COR-L47 (cell line): ENCODE measurements around the gene PKM.
"Not testable (repeated sequence)": the region's sequence is repeated elsewhere in the genome, so short reads cannot be mapped to it uniquely, and the experiment has no call there.

ENCODE experiments used
- DNase-seq: peaks from one replicate; lab custom pipeline; 2025; lab: John Stamatoyannopoulos, UW

PKM gene

DNA sequence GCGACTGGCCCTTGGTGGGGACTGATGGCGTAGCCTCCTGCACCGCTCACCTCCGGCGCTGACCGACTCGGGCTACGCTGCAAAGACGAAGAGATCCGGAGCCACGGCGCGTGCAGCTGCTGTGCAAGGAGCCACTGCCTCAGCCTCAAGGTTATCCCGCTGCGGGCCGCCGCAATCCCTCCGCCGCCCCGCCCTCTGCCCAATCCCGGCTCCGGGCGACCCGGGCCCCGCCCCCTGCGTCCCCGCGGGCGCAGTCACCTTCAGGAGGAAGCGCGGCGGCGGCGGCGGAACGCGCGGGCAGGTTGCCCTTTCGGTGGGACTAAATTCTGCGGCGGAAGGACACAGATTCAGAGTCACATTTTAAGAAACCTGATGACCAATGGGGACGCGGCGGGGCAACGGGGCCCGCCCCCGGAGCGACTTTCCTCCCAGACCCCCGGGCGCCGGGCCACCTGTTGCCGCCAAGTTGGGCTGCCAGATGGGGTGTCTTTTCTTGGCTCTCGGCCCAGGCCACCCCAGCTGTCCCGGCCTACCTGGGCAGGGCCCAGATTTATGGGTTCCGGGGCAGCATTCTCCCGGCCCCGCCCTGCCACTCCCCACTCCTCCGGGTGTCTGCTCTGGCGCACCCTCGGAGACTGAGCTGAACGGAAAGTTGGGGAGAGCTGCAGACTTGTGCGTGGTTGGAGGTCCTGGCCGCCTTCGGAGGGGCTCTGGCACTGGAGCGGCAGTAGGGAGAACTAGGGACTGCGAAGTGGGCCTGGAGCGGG is at the start of gene PKM:
Gene PKM (minus strand): TSS at position 125 of the 767 bp plus-strand sequence. CDS start 12,093 bp downstream, outside the sequence.
- peak; percentile 99 for DNase-seq

DNA sequence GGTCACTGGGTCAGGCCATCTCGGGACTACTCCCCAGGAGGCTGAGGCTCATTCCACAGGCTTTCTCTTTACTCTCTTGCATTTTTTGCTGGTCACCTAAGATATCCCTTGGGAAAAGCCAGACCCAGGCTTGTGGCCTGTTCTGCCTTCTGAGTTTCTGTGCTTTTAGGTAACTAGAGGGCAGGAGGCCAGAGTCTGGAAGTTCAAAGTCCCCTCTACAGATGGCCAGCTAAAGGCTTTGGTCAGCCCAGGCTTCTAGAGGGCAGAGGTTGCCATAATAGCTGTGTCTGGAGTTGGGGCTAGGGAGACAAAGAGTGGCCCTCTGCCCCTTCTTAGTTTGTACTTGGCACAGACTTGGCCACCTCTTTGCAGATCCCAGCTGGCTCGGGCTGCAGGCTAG is 49.8 kb upstream of the PKM start:
- DNase-seq = no peak

DNA sequence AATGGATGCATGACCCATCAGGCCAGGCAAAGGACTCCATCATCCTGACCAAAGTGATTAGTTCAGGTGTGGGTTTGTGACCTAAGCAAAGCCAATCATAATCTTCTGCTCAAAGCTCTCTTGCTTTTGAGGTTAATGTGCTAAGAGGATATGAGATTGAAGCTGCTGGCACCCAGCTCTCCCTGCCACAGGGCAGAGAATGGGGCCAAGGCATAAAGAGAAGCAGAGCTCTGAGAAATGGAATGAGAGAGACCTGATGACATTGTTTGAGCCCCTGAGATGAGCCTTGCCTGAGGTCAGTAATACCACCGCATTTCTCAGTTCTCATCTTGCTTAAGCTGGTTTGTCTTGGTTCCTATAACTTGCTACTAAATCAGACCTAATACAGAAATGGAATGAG is 47.7 kb upstream of the PKM start:
- DNase-seq = no peak

DNA sequence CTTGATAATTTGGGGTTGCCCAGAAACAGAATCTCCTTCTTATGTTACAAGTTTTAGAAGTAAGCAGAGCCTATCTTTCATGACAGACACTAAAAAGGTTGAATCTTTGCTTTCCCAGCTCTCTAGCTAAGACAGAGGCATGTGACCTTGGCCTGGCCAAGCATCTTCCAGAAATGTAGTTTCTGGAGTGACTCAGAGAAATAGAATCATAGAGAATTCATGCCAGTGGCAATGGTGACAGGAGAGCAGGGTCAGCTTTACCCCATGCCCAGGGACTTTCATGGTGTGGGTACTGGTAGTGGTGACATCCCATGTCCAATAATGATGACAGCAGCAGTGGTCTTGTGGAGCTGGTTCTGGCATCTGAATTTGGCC is 45.3 kb upstream of the PKM start:
- no peak for DNase-seq

DNA sequence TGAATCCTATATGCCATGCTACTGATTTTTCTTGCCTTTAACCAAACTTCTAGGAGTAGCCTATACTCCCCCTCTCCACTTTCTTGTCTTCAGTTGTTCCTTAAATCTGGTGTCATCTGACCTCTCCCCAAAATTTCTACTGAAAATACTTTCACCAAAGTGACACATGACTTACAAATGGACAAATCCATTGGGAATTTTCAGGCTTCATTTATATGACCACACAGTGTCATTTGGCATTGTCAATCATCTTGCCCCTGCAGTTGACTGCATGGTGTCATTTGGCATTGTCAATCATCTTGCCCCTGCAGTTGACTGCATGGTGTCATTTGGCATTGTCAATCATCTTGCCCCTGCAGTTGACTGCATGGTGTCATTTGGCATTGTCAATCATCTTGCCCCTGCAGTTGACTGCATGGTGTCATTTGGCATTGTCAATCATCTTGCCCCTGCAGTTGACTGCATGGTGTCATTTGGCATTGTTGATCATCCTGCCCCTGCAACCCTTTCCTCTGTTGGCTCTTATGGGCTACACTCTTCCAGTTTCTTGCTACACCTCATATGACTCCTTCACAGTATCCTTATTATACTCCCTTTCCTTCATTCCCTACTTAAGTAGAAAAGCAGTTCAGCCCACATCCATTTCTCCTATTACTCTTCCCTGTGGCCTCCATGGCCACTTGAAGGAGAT is 44.8 kb upstream of the PKM start:
- DNase-seq = not testable (repeated sequence)

DNA sequence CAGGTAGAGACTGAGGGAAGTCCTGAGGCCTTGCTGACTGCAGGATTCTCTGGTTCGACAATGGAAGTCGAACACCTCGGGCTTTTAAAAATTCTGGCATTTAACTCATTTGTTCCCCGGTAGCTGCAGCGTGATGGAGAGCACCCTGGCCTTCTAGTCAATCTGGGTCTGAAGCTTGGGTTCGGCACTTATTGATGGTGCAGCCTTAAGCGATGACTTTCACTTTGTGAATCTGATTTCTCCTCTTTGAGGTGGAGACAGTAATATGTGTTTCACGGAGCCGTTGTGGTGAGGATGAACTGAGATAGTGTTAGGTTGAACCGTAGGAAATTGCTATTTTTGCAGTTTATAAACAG is 42.0 kb upstream of the PKM start:
- DNase-seq = no peak

DNA sequence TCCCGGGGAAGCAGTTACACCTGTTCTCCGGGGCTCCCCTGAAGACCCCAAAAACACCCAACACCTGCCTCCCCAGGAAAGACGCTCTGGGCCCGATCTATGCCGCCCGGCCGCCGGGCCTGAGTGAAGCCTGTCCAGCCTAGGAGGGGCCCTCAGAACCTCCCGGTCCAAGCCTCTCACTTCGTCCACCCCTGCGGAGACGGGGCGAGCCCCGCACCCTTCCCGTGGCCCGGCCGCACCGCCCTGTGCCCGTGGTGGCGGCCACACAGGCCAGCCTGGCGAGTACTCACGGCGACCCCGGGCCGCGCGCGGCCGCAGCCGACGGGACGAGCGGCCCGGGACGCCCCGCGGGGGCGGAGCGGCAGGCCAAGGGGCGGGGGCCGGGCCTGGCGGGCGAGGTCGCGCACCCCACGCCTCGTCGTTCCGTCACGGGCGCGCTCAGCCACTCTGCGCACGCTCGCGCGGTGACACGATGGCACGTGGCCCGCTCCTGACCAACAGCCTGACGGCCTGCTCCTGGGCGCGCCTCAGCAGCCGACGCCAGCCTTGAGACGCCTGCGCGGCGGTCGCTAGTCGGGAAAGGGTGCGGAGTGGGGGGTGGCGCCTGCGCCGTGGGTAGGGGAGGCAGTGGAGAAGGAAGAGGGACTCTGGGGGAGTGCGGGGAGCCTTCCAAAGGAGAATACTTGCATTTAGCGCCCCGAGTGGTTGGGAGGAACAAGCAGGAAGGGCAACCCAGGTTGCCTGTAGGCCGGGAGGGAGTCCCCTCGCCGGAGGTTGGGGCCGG is 41.4 kb upstream of the PKM start, which contains the start of gene PARP6:
Gene PARP6 (minus strand): TSS at position 342 of the 784 bp plus-strand sequence. CDS start 5,077 bp downstream, outside the sequence.
- DNase-seq = peak; percentile 98

DNA sequence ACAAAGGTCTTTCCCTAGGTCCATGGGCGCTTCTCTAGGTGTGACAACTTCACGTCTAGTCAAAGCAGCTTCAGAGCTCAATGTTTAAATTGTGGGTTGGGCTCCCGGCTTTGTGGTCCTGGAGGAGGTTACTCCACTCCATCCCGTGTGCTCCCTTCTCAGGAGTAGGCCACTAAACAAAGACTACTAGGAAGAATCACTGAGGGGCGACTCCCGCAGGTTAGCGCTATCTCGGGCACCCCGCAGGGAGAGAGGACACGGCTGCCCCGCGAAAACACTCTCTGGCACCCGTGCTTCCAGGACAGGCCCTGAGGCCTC is 40.9 kb upstream of the PKM start:
- DNase-seq = peak; percentile 22

DNA sequence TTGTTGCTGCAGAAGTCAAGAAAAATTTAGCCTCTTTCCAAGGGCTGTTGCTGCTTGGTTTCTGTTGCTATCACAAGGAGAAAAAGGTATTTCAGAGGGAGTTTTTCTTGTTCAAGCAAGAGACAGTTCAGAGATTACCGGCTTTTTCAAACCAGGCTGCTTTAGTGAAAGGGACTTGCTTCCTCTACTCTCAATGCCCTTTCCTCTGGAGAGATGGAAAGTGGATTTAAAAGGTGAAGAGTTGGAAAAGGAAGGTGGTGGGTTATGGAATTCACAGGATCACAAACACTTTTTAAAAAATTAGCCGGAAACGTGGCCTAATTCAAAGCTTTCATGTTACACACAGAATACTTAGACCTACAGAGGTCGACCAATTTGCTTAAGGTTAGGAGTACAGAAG is 40.2 kb upstream of the PKM start:
- no peak for DNase-seq

DNA sequence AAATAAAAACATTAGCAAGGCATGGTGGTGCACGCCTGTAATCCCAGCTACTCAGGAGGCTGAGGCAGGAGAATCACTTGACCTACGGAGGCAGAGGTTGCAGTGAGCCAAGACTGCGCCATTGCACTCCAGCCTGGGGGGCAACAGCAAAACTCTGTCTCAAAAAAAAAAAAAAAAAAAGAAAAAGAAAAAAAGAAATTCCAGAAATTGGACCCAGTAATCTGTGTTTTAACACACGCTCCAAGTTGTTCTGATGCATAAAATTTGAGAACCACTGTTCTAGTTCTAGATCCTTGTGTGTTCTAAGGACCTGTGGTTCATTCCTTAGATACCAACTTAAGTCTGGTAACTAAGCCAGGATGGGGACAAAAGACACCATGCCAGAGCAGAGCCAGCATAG is 38.7 kb upstream of the PKM start:
- DNase-seq = no peak

DNA sequence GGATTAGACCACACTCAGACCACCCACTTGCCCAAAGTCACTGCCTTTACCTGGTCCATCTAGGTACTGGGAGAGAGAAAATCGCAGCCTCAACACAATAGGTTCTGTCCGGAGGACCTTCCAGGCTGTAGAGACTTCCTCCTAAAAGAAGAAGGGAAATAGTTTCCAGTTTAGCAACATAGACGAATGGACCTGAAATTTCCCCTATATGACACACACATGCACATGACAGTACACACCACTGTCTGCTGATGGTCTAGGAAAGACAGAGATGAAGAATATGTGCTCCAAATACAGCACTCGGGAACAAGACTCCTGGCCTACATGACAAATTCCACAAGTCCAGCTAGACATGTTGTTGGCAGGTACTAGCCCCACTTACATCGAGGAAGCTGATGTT is 34.0 kb upstream of the PKM start:
- DNase-seq = no peak

DNA sequence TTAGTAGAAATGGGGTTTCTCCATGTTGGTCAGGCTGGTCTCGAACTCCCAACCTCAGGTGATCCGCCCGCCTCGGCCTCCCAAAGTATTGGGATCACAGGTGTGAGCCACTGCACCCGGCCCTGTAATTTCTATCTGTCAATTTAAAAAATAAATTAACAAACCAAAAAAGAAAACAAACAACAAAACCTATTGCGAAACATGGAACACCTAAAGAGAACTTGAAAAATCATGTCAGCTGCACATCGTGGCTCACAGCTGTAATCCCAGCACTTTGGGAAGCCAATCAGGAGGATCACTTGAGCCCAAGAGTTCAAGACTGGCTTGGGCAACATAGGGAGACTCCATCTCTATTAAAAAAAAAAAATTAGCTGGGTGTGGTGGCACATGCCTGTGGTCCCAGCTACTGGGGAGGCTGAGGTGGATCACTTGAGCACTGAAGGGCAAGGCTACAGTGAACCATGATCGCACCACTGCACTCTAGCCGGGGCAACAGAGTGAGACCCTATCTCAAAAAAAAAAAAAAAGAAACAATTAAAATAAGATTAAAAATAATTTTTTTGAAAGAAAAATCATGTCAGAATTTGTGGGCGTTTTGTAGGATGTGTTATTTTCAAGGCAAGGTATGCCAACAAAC is 21.8 kb upstream of the PKM start:
- DNase-seq = no peak

DNA sequence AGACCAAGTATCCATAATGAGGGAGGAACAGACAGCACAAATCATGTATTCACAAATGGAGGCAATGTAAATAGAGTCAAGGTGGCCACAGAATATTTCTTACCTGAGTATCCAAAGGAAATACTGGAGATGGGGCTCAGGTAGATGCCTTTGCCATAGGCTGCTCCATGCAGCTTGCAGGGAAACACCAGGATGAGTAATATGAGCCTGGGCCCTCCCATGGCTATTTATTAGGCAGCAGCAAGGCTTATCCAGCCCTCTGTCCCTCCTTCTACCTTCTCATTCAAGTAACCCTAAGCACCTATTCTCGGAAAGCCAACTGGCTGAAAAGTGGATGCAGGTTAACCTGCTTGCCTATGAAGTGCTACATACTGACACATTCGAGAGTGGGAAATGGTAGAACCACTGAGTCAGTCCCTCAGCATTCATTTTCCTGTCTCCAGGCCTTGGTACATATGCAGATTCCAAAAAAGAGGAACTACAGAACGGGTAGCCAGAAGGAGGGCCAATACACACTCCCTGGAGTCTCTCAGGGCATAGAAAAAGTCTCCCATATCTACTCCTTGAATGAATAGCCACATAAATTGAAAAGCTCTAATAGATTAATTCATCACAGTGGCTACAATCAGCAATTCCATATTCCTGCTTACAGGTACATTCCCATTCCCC is 18.3 kb upstream of the PKM start:
- DNase-seq = no peak

DNA sequence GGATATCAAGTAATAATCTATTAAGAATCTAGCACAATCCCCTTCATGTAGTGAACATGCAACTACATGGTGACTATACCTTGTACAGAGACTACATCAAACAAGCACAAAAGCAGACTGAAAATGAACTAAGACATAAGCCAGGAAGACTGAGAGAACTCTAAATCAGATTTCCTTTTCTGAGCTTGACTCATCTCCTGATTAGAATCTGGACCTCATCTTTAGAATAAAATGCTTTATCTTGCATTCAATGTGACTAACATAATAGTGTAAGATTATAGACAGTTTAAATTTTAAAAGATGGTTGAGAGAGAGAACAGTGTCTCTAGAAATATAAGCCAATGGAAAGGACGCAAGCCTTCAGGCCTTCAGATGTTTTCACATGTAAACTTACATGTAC is 17.5 kb upstream of the PKM start:
- DNase-seq = no peak

DNA sequence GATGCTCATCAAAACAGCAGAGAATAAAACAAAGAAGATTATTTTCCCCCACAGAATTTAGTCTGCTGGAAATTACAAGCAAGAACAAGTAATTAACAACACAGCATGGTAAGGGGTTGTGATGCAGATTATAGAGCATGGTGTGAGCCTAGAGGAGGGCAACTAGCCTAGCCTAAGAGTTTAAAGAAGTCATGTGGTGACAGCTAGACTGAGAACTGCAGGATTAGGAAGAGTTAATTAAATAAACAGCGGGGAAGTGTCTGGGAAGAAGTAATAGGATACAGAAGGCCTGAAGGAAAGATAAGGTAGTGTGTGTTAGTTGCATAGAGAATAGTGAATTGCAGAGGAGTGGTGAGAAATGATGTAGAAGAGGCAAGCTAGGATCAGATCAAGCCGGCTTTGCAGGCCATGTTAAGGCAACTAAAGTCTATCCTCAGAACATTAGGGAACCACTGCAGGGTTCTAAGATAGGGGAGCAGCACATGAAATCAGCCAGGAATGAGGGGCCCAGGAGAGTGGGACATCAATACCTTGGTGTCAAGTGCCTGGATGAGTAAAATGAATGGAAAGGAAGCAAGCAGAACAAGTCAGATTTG is 11.9 kb upstream of the PKM start:
- DNase-seq = no peak

DNA sequence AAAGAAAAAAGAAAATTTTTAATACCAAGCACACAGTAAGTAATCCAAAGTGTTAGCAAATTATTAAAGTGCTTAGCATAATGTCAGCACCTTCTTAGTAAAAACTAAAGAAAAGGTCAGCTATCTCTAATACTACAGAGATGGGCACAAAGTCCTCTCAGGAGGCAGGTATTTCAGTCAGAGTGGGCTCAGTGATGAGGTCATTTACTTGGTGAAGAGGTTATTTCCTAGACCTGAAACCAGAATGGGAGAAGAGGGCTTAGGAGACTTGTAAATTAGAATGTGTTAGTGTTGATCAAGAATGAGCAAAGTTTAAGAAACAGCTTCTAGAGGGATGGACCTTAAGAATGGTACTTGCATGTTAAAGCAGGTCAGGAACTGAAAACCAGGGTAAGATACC is 8.7 kb upstream of the PKM start:
- no peak for DNase-seq

DNA sequence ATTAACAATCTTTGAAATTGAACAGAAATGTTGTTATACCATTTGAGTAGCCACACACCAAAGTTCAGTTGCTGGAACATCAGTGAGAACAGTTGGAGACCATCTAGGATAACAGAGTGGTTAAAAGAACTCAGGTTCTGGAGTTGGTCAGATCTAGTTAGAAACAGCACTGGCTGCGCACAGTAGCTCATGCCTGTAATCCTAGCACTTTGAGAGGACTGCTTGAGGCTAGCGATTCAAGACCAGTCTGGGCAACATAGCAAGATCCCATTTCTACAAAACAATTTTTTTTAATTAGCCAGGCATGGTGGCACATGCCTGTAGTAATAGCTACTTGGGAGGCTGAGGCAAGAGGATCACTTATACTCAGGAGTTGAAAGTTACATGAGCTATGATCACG is 7.6 kb upstream of the PKM start:
- DNase-seq = no peak

DNA sequence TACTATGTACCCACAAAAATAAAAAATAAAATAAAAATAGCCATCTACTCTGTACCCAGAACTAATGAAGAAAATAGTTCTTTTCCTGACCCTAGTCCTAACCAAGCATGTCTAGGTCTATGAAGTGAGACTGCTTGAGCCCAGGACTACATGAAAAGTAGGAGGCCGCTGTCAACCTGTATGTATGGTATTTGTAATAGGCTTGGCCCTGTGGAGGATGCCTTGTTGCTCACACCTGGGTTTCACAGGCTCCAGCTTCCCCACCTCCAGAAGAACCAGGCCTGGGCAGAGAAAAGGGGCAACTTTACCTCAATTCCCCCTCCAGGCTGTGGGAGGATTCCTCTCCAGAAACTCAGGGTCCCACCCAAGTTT is 6.8 kb upstream of the PKM start:
- DNase-seq = no peak

DNA sequence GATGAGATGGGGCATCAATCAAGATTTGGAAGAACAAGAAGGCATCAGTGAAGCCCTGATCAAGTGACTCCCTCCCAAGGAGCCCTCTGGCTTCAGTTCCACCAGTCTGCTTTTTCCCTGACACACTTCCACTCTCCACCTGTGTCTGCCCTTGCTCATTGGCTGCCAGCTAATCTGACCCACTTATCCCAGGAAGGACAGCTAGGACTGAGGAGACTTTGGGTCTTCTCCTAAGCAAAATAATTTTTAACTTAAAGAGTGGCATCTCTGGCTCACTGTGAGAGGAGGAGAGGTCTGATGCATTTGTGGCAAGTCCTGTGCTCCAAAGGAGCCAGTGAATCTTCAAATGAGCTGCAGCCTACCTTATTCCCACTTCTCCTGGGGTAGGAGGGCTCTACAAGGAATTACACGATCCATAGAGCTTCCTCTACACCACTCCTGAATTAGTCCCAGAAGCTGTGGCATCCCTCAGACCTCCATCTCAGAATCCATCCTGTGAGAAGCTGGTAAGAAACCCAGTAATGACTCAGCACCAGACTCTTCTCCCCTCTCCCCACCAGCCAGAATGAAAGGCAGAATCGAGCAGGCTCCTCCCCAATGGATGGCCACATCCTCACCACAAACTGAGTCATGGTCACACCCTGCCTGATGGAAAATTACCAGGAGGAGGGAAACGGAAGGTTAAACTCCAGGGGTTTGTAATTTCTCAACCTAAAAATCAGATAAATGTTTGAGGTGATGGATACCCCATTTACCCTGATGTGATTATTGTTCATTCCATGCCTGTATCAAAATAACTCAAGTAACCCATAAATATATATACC is 6.3 kb upstream of the PKM start:
- no peak for DNase-seq

DNA sequence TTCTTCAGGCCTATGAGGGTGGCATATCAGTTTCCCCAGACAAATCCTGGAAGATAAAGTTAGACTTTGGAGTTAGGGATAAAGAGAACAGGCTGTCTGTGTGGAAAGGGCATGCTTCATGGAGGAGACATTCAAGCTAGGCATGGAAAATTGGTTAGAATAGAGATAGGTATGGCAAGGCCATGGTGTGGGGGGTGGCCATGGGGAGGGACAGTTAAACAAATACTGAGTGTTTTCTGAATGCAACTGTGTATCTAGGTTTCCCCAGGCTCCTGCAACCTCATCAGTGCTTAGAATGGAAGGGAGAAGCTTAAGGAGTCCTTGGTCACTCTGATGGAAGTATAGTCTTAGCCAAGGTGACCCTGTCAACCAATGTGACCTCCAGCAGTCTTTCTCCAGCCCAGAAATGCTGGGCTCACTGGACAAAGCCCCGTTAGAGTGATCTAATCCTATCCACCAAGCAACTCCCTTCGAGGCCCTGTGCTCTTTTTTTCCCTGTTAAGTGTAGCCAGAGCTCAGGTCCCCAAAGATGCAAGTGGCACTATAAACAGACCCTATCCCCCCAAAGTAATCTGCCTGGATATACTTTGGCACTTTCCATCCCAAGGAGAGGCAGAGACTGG is 5.5 kb upstream of the PKM start:
- DNase-seq = no peak
